ENCODE data around the gene CLEC20A.

DNA sequence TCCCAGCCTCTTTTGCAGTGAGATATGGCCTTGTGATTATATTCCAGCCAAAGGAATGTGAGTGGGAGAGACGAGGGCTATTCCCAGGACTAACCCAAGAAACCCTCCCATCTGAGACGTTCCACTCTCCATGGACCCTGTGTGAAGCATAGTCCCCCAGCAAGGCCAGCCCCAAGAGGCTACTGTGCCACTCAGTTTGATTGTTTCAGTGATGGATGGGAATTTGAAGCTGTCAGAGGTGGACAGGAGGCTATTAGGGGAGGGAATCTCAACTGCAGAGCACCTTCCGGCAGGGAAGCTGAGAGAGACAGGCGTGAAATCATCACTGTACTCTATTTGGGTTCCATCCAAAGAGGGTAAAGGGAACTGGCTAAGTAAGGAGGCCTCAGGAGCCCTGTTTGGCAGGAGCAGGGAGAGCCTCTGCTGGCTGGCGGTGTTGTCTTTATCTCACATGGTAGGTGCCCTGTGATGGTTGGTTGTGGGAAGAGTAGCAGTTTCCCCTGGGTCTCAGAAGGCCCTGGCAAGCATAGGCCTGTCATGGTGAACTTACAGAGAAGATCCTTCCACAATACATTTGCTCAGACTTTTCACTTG lies 12.7 kb upstream of the CLEC20A start:
- TF ChIP-seq, protein P1, sequence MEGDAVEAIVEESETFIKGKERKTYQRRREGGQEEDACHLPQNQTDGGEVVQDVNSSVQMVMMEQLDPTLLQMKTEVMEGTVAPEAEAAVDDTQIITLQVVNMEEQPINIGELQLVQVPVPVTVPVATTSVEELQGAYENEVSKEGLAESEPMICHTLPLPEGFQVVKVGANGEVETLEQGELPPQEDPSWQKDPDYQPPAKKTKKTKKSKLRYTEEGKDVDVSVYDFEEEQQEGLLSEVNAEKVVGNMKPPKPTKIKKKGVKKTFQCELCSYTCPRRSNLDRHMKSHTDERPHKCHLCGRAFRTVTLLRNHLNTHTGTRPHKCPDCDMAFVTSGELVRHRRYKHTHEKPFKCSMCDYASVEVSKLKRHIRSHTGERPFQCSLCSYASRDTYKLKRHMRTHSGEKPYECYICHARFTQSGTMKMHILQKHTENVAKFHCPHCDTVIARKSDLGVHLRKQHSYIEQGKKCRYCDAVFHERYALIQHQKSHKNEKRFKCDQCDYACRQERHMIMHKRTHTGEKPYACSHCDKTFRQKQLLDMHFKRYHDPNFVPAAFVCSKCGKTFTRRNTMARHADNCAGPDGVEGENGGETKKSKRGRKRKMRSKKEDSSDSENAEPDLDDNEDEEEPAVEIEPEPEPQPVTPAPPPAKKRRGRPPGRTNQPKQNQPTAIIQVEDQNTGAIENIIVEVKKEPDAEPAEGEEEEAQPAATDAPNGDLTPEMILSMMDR (IDR thresholded peaks at IDR 0.05) = no peak
- TF ChIP-seq POLR2AphosphoS5 (IDR thresholded peaks at IDR 0.05) (no peak), POLR2A (IDR thresholded peaks at IDR 0.05) (no peak)
